Epithelial cell of esophagus (primary cell): Measurements from ENCODE around the gene GBF1.

Source experiments
- DNase-seq: peaks from one replicate; pipeline ENCODE4 v3.0.0; 2010; ENCODE audit warnings: low read depth
- H3K4me3 ChIP-seq: 2 replicates; pipeline ENCODE4 v1.5.1; 2011; ENCODE audit warnings: mild to moderate bottlenecking, low read length, control low read depth
- CTCF ChIP-seq: IDR thresholded peaks from 2 replicates; pipeline ENCODE4 v1.5.1; 2011; ENCODE audit warnings: low read depth, mild to moderate bottlenecking, low read length, control low read depth, inconsistent platforms; ENCODE audit not compliant: insufficient read depth; ENCODE audit errors: missing control alignments

Gene GBF1

GRCh38 chr10:102426803-102427287 lies 181.5 kb downstream of the GBF1 start:
- TF ChIP-seq CTCF = no peak
- no peak for DNase-seq
- no peak overlapping the region for H3K4me3 ChIP-seq

GRCh38 chr10:102429468-102429867 lies 184.1 kb downstream of the GBF1 start:
- no peak for TF ChIP-seq CTCF
- H3K4me3 ChIP-seq = no peak overlapping the region
- DNase-seq = no peak

- H3K4me3 ChIP-seq = peak overlapping the region; percentile 95
- DNase-seq = no peak
- TF ChIP-seq CTCF = no peak
Measured at GRCh38 chr10:102431452-102432124, 186.3 kb downstream of the GBF1 start.
